GM18907 (cell line): Measurements from ENCODE around the gene SCAMP1.
"Not testable (repeated sequence)": the region's sequence is repeated elsewhere in the genome, so short reads cannot be mapped to it uniquely, and the experiment has no call there.

Source experiments
- ATAC-seq: cut with Tn5 transposase; IDR thresholded peaks from one replicate; pipeline ENCODE4 v1.9.1; 2021; ENCODE audit warnings: mild to moderate bottlenecking, moderate library complexity; ENCODE audit not compliant: unreplicated experiment

The SCAMP1 gene

GRCh38 chr5:78360924-78361630 lies 660 bp downstream of the SCAMP1 start:
- peak; percentile 40 for ATAC-seq

- ATAC-seq = no peak
Observed at GRCh38 chr5:78361631-78361993, 1.2 kb downstream of the SCAMP1 start.

GRCh38 chr5:78362220-78362619 lies 1.8 kb downstream of the SCAMP1 start:
- ATAC-seq = no peak

- no peak for ATAC-seq
Observed at GRCh38 chr5:78364005-78364404, 3.6 kb downstream of the SCAMP1 start.

- no peak for ATAC-seq
Observed at GRCh38 chr5:78367318-78367991, 7.0 kb downstream of the SCAMP1 start.

GRCh38 chr5:78369680-78370079 lies 9.3 kb downstream of the SCAMP1 start:
- ATAC-seq = no peak

GRCh38 chr5:78373231-78373630 lies 12.8 kb downstream of the SCAMP1 start:
- ATAC-seq = no peak

GRCh38 chr5:78376315-78376714 lies 15.9 kb downstream of the SCAMP1 start:
- ATAC-seq = no peak

GRCh38 chr5:78377056-78377717 lies 16.8 kb downstream of the SCAMP1 start:
- no peak for ATAC-seq

- no peak for ATAC-seq
Observed at GRCh38 chr5:78377718-78378105, 17.3 kb downstream of the SCAMP1 start.

- ATAC-seq = no peak
Observed at GRCh38 chr5:78387468-78388153, 27.2 kb downstream of the SCAMP1 start.

GRCh38 chr5:78391357-78391756 lies 30.9 kb downstream of the SCAMP1 start:
- not testable (repeated sequence) for ATAC-seq

GRCh38 chr5:78397831-78398230 lies 37.4 kb downstream of the SCAMP1 start:
- no peak for ATAC-seq

- ATAC-seq = no peak
Observed at GRCh38 chr5:78399116-78399515, 38.7 kb downstream of the SCAMP1 start.

GRCh38 chr5:78404682-78405293 lies 44.4 kb downstream of the SCAMP1 start:
- ATAC-seq = peak; percentile 44

- ATAC-seq = peak; percentile 44
Observed at GRCh38 chr5:78405829-78406750, 45.7 kb downstream of the SCAMP1 start.

GRCh38 chr5:78407458-78407857 lies 47.0 kb downstream of the SCAMP1 start:
- no peak for ATAC-seq

- no peak for ATAC-seq
Observed at GRCh38 chr5:78411586-78411985, 51.2 kb downstream of the SCAMP1 start.

- no peak for ATAC-seq
Observed at GRCh38 chr5:78416677-78417425, 56.4 kb downstream of the SCAMP1 start.
